HT1080 (cell line): ENCODE measurements around the gene ZBTB49. TPM values are rescaled to one million over a fixed set of nuclear protein-coding genes. Genes with fewer than 3 reads are reported as not detected.

ENCODE experiments used
- DNase-seq: peaks from one replicate; pipeline ENCODE4 v3.0.0-alpha.2; 2015; ENCODE audit warnings: low read depth
- total RNA-seq: library from RNA; depleted of rRNA; stranded (reverse); fragments of >200 nt; shearing (Covaris generic); gene quantifications from 2 replicates; pipeline ENCODE4 v1.2.3, GENCODE V29; 2014

The ZBTB49 gene
- total RNA-seq, 1 experiment from 2014 or later = 6.8 TPM

DNA sequence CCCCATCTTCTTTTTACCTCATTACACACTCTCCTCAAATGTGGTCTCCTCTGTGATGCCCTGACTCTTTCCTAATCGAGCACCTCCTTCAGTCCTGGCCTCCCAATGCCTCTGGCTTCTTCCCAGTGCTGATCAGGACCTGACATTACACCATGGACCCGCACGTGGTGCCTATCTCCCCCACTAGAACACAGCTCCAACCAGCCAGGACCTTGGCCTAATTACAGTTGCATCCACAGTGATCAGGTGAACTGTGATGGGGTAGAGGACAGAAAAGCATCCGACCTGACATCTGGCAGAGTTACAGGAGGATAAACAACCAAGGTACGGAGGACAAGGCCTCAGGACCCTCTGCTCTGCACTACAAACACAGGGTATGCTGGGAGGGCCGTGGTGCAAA lies 12.5 kb upstream of the ZBTB49 start:
- DNase-seq = no peak

GRCh38 chr4:4281787-4282186 lies 8.3 kb upstream of the ZBTB49 start:
- no peak for DNase-seq

- DNase-seq = peak; percentile 71
Observed at GRCh38 chr4:4284827-4285618, 5.0 kb upstream of the ZBTB49 start.

DNA sequence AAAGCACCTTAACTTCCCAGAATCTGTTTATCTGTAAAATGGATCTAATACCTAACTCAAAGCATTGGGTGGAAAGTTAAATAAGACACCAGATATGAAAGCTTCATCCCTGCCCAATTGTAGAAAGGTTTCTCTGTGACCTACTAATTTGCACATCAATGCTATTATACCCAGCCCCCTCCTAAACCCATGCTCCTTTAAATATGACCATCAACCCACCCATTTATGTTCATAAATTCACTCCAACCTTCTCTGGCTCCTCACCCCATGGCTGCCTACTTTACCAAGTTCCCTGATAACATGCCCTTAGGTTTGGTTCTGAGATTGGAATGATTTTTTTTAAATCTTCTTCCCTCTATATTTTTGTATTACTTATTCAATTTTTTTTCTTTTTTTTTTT lies 2.0 kb upstream of the ZBTB49 start:
- DNase-seq = no peak

GRCh38 chr4:4289055-4289454 lies 996 bp upstream of the ZBTB49 start:
- DNase-seq = no peak

DNA sequence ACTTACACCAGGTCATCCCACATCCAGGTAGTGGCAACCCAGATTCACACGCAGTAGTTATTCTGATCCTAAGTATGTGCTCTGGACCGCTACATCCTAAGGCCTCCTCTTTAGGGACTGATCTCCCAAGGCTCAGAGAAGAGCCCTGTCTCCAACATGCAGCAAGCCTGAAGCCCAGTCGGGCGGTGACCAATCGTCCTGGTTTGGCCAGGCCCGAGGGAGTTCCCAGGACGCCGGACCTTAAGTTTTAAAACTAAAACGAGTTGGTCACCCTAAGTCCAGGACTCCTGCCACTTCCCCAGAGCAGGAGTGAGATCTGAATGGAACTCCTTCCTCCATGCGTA lies 482 bp upstream of the ZBTB49 start:
- DNase-seq = no peak

GRCh38 chr4:4293279-4293678 lies 3.2 kb downstream of the ZBTB49 start:
- DNase-seq = no peak

DNA sequence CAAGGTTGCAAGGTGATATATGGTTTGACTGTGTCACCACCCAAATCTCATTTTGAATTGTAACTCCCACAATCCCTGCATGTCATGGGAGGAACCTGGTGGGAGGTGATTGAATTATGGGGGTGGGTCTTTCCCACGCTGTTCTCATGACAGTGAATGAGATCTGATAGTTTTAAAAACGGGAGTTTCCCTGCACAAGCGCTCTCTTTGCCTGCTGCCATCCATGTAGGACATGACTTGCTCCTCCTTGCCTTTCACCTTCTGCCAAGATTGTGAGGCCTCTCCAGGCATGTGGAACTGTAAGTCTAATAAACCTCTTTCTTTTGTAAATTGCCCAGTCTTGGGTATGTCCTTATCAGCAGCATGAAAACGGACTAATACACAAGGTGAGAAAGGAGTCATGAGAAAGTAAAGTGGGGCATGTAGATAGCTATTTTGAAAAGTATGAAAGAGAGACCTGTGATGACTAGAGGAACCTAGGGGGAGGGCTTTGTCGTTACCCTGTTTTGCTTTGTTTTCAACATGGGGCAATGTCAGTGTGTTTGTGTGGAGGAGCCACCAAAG lies 6.3 kb downstream of the ZBTB49 start:
- DNase-seq = no peak

DNA sequence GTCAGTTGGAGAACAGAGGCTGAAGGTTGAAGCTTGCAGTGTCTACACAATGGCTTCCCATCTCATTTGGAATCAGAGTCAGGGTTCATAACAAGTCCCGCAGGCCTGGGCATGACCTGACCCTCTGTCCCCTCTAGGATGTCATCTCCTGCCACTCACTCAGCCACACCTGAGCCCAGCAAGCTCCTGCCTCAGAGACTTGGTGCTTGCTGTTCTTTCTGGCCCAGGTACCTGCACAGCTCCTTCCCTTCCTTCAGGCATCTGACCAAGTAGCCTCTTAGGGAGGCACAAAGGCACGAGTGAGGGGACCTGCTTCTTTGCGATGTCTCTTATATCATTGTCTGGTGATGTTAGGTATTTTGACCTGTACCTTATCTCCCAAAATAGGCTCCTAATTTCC lies 9.0 kb downstream of the ZBTB49 start:
- no peak for DNase-seq

DNA sequence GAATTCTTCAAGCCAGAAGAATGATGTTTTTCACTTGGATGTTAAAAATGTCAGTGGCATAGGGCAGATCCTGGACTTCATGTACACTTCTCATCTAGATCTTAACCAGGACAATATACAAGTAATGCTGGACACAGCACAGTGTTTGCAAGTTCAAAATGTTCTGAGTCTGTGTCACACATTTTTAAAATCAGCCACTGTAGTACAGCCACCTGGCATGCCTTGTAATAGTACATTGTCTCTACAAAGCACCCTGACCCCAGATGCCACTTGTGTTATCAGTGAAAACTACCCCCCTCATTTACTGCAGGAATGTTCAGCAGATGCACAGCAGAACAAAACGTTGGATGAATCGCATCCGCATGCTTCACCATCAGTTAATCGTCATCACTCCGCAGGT lies 11.9 kb downstream of the ZBTB49 start:
- no peak for DNase-seq

DNA sequence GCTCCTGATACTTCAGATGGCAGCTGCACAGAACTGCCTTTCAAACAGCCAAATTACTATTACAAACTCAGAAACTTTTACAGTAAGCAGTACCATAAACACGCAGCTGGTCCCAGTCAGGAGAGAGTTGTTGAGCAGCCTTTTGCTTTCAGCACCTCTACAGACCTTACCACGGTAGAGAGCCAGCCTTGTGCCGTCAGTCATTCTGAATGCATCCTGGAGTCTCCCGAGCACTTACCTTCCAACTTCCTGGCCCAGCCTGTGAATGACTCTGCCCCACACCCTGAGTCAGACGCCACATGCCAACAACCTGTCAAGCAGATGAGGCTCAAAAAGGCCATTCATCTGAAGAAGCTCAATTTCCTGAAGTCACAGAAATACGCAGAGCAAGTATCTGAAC lies 12.4 kb downstream of the ZBTB49 start:
- peak; percentile 52 for DNase-seq

GRCh38 chr4:4306920-4307319 lies 16.9 kb downstream of the ZBTB49 start:
- DNase-seq = no peak

GRCh38 chr4:4308800-4309441 lies 18.9 kb downstream of the ZBTB49 start:
- peak; percentile 90 for DNase-seq

DNA sequence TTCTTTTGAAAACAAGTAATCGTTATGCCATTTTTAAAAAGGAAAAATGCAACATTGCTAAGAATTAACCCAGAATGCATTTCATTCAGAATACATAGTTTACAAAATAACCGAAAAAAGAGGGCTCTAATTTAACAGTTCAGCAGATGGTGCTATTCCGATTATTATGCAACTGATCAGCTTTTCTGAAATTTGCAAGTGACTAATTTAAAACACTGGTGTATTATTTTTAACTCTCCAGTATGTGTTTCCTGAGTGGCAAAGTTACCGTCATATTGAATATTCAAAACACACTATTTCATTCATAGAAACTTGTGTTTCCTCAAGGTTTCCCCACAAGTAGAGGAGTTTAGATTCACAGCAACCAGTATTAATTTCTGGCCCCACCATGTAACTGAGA lies 21.1 kb downstream of the ZBTB49 start:
- no peak for DNase-seq

DNA sequence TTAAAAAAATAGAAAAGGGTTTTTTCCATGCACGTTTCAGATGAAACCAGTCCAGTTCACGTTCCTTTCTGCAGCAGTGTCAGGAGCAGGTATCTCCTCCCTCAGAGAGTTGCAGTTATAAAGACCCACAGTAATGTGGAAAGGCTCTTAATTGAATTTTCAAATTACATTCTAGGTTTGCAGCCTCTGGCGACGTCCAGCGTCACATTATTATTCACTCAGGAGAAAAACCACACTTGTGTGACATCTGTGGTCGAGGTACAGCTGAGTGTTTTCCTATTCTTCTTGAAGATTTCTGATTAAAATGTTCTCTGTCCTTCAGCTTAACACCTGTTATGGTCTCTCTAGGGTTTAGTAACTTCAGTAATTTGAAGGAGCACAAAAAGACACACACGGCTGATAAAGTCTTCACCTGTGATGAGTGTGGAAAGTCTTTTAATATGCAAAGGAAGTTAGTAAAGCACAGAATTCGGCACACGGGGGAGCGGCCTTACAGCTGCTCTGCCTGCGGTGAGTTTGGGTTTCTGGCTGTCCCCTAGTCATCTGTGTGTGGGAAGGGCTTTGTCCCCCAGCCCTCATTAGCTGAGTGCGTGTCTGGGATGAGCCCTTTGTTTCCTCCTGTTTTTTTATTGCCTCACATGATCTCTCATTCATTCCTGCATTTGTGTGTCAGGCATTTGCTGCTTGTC lies 25.6 kb downstream of the ZBTB49 start:
- DNase-seq = no peak

DNA sequence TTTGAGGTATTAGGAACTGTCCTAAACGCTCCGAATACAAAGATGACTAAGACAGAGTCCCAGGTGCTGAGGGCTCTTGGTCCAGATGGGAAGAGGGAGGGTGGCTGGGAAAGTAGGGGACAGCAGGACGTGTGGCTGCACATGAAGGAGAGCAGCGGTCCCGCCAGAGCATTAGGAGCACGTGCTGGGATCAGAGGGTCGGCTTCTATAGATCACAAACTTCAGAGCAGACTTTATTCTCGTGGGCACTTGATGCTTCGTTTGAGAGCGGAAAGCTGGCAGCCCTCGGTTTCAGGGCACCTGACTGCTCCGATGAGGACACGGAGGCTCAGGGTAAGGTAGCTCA lies 26.1 kb downstream of the ZBTB49 start:
- no peak for DNase-seq

DNA sequence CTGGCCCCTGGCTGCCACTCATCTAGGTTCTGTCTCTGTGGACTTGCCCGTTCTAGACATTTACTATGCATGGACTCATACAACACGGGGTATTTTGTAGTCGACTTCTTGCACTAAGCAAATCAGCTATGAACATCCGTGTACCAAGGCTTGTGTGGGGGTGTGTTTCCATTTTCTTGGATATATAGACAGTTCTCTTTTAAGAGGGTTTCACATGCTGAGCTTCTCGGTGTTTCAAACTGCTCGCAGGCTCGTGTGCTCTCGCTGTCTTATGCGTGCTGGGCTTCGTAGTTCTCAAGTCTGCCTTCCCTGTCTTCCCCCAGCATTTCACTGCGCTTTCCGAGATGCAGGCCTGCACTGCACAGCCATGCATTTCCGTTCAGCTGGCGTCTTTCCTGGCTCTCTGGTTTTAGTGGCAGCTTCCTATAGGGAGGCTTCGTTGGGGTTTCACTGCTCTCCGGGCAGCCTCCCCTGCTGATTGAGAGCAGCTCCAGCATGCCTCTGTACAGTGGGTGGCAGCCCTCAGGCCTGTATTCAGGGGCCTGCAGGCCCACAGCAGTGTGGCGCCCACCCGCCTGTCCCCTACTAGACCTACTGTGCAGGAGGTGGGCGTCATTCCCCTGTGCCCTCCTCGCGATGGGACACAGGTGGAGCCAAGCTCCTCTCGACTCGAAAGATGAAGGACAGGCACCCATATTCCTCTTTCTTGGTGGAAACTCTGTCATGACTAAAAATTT lies 27.6 kb downstream of the ZBTB49 start:
- DNase-seq = no peak

DNA sequence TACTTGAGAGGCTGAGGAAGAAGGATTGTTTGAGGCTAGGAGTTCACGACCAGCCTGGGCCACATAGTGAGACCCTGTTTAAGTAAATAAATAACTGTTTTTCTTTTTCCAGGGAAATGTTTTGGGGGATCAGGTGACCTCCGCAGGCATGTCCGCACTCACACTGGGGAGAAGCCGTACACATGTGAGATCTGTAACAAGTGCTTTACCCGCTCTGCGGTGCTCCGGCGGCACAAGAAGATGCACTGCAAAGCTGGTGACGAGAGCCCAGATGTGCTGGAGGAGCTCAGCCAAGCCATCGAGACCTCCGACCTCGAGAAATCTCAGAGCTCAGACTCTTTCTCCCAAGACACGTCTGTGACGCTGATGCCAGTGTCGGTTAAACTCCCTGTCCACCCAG lies 30.5 kb downstream of the ZBTB49 start:
- DNase-seq = no peak

GRCh38 chr4:4320951-4321714 lies 31.1 kb downstream of the ZBTB49 start:
- no peak for DNase-seq

DNA sequence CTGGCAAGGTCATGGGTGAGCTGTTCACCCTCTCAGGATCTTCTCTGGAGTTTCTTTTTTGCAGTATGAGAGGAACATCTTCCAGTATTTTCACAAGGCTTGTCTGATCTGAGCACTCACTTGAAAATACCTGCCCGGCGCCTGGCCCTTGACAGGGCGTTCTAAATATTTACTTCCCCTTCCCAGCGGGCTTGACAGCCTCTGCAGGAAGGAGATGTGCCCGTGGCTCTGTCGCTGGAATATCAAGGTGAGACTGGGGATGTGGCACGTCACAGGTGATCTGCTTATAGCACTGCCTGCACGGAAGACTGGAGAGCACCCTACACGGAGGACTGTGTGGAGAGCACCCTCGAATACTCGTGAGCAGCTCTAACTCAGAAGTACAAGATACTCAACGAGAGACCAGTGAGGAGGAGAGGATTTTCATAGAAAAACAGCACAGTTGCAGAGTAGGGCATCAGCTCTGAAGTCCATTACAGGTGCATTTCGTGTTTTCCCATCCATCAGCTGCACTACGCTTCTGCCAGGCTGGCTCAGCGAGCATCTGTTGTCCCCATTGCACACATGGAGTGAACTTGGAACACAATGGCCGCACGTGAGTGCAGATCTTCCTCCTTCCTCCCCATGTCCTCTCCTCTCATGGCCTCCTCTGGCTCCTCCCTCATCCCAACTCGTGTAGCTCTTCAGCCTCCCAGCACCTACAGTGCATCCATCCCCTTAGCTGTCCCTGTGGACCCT lies 32.1 kb downstream of the ZBTB49 start:
- DNase-seq = no peak
